ENCODE data around the gene LRP1-AS. TPM values are rescaled to one million over a fixed set of nuclear protein-coding genes. Genes with fewer than 3 reads are reported as not detected.
A peak's percentile ranks its signal among the peaks of the same experiment; 100 is the strongest.

Gene LRP1-AS
- total and polyA plus RNA-seq, 5 donors: not detected

DNA sequence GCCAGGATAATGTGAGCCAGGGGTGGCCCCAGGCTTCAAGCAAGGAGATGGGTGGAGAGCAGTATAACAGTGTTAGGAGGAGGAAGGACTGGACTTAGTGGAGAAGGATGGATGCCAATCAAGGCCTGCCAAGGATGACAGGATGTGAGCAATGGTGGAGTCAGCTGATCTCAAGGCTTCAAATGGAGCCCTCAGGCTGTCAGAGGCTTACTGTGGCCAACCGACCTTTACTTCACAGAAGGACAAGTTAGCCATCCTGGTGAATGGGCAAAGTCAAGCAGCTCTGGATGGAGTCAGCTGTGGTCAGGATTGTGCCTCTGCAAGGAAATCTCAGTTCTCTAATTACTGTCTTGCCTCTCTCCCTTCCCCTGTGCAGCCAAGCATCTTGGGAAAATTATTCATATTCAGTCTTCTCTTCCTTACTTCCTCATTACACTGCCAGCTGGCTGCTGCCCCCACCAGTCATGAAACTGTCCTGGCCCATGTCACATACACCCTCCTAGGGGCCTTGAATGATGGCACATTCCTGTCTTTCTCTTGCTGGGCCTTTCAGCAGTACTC lies 28.6 kb downstream of the LRP1-AS start:
- peaks cover 3% of the 10 kb centered on the region for H3K4me1 ChIP-seq (ENCODE audit: control insufficient read depth, insufficient read depth, low read length)
- ATAC-seq (peak; percentile 63 to 65), DNase-seq (peak; percentile 36 to 64 (median 58))
- no peak overlapping the region for H3K4me3 ChIP-seq (ENCODE audit: low read length)
- H3K27ac ChIP-seq (ENCODE audit: low read length): no peak overlapping the region
- intact Hi-C loops (cut with DNase I): loop anchor here in 1 of 4 donors (10.0 kb wide), 1 partner anchor 104 kb away; the partner anchor contains the start of gene TAC3
- 72% methylated on average over 1 of the region's 1 CpG for WGBS
- no peaks in the 10 kb centered on the region for H3K27me3 ChIP-seq (ENCODE audit: control insufficient read depth, insufficient read depth)
- H3K9me3 ChIP-seq (ENCODE audit: control insufficient read depth, low read length): no peaks in the 10 kb centered on the region

DNA sequence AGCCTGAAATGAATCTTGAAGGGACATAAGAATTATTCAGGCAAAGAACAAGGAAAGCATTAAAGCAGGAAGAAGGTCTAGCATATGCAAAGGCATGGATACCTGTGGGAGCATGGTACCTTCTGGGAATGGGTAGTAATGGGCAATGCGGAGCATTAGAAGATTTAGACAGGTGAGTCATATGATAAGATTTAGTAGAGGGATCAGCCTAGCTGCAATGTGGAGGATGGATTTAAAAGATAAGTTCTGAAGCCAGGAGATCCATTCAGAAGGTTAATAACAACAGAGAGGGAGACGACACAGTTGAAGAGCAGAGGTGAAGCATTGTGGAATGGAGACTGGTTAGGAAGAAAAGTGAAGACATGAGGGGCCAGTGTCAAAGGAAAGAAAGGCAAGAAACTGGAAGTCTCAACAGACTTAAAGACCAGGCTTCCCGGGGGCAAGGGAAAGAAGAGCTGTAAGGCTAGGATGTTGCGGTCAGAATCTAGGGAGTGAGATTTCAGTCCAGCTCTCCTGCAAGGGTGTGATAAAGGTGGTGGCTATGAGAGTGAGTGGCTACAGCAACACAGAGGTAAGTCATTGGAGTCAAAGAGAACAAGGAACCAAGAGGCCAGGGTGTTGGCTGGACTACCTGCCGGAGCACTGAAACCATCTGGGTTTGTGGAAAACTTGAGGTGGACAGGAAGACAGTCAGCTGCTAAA lies 30.7 kb downstream of the LRP1-AS start:
- H3K4me3 ChIP-seq (ENCODE audit: low read length): no peak overlapping the region
- H3K27ac ChIP-seq (ENCODE audit: low read length): no peak overlapping the region
- intact Hi-C loops (cut with DNase I): loop anchor here in 1 of 4 donors (10.0 kb wide), 1 partner anchor 102 kb away; the partner anchor contains the start of gene TAC3
- 71% methylated on average over 5 of the region's 5 CpGs for WGBS
- H3K27me3 ChIP-seq (ENCODE audit: control insufficient read depth, insufficient read depth): no peaks in the 10 kb centered on the region
- H3K9me3 ChIP-seq (ENCODE audit: control insufficient read depth, low read length): no peaks in the 10 kb centered on the region
- peak in 1 of 3 donors; percentile 3 for DNase-seq
- peaks cover 3% of the 10 kb centered on the region for H3K4me1 ChIP-seq (ENCODE audit: control insufficient read depth, insufficient read depth, low read length)
- ATAC-seq: no peak

DNA sequence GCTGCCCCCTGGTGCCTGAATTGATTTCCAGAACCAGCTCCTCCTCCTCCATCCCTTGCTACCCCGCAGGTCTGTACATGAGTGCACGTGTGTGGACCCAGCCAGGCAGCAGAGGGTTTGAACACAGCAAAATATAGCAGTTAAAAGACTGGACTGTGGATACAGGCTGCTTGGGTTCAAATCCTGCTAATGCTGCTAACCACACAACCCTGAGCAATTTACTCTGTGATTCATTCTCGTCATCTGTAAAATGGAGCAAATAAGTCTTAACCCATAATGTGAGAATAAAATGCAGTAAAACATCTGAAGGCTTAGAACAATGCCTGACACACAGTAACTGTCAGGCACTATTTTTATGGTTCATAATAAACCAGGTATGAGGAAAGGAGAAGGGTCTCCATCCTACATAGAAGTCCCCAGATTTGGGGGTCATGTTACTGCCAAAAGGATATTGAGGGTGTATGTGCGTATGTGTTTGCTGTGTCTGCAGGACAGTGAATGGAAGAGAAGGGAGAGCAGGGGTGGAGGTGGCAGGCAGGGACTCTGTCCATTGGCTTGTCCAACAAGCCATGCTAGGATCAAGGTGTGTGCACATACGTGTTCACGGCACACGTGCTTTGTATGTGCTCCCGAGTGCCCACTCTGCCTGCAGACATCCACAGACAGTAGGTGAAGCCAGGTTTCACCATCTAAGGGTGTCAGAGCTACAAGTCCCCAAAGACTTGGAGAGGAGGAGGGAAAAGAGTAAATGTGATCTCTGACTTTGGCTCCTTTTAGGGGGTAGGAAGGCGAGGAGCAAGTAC lies 34.7 kb downstream of the LRP1-AS start:
- H3K4me1 ChIP-seq (ENCODE audit: control insufficient read depth, insufficient read depth, low read length): peaks cover 5% of the 10 kb centered on the region
- 64% methylated on average over 9 of the region's 9 CpGs for WGBS
- peak overlapping the region; percentile 56 for H3K4me3 ChIP-seq (ENCODE audit: low read length)
- H3K27ac ChIP-seq (ENCODE audit: low read length): peak overlapping the region; percentile 100
- no peak for ATAC-seq
- intact Hi-C loops (cut with DNase I): loop anchor here (1.0 to 10.0 kb wide), 5 partner anchors 42 to 98 kb away; partner anchors contain the start of gene TAC3 (in 1 of the 4)
- H3K27me3 ChIP-seq (ENCODE audit: control insufficient read depth, insufficient read depth): no peaks in the 10 kb centered on the region
- DNase-seq: peak in 1 of 3 donors; percentile 90
- no peaks in the 10 kb centered on the region for H3K9me3 ChIP-seq (ENCODE audit: control insufficient read depth, low read length)

DNA sequence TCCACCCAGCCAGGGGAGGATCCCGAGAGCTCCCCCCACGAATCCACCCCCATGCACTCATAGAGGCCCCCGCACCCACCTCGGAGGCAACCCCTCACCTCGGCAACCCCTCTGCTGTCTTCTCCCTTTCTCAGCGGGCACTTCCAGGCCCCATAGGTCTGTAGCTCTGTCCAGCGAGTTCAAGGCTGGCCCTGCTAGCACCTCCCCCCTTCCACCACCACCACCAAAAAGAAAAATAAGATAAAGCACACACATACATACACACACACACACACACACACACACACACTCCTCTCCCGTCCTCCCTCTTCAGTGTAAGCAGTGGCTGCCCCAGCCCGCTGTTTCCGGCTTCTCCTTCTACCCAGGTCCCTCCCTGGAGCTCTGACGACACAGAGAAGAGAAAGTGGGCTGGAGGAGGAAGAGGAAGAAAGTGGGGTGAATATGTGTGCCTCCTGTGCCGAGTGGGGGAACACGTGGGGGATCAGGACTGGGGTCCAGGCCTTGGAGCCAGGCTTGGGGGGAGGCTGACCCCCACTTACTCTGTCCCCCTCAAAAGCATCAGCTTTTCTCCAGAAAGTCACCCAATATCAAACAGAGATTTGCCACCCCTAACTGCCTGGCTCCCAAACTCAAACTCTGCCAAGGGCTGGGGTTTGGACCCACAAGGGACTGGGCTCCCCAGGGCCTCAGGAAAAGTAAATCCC lies 36.2 kb downstream of the LRP1-AS start, which contains the start of gene STAT6:
Gene STAT6, minus strand, starts transcription at position 332 of the 704 bp plus-strand sequence. CDS start 3,084 bp downstream, outside the sequence.
- no peaks in the 10 kb centered on the region for H3K27me3 ChIP-seq (ENCODE audit: control insufficient read depth, insufficient read depth)
- peak within 1 kb of the TSS; percentile 100 for H3K27ac ChIP-seq (ENCODE audit: low read length)
- no peaks in the 10 kb centered on the region for H3K9me3 ChIP-seq (ENCODE audit: control insufficient read depth, low read length)
- WGBS: under 1% methylated on average over 13 of the region's 13 CpGs
- intact Hi-C loops (cut with DNase I): loop anchor here in 1 of 4 donors (10.0 kb wide), 1 partner anchor 96 kb away; the partner anchor contains the start of gene TAC3
- DNase-seq (peak; percentile 88 to 94 (median 92)), ATAC-seq (peak; percentile 85 to 87)
- H3K4me1 ChIP-seq (ENCODE audit: control insufficient read depth, insufficient read depth, low read length): peaks cover 8% of the 10 kb centered on the region
- H3K4me3 ChIP-seq (ENCODE audit: low read length): peak within 1 kb of the TSS; percentile 56

DNA sequence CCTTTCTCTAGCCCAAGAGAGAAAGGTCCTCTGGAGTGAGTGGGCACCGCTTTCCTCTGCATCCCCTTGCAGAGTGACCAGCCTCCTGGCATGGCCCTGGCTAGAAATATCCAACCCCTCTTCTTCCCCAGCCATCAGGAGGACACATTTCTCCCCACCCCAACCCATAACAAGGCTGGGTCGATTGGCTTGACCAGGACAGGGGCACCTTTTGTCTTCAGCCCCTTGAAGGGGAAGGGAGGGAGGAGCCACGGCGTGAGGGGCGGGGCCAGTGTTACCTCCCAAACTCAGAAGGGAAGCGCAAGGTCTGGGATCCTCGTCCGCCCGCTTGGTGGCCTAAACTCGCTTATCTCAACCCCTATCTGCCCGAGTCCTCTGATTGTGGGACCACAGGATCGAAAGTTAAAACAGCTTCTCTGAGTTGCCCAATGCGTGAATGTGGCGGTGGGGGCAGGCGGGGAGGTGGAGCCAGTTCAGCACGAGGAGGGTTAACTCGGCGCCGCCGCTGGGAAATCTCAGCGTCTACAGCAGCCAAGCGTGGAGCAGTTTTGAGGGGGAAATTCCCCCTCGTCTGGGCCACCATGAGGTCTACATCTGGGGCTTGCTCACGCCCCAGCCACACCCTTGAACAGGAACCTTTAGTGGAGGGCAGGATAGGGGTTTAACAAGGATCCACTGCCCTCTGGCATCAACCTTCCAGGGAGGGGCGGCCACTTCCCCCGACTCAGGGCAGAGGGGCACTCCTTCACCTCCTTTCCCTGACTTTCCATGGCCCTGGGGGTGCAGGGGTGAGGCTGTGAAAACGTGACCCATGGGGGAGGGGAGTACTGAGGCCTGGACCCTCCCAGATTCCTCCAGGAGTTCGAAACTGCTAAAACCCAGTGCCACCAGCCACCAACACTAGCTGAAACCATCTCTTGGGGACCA lies 37.1 kb downstream of the LRP1-AS start:
- intact Hi-C loops (cut with DNase I): loop anchor here in 1 of 4 donors (10.0 kb wide), 1 partner anchor 96 kb away; the partner anchor contains the start of gene TAC3
- DNase-seq (peak; percentile 73 to 94 (median 90)), ATAC-seq (peak; percentile 42 to 53)
- H3K4me1 ChIP-seq (ENCODE audit: control insufficient read depth, insufficient read depth, low read length): peaks cover 8% of the 10 kb centered on the region
- peak overlapping the region; percentile 56 for H3K4me3 ChIP-seq (ENCODE audit: low read length)
- H3K27ac ChIP-seq (ENCODE audit: low read length): peak overlapping the region; percentile 100
- 3% methylated on average over 28 of the region's 28 CpGs for WGBS
- no peaks in the 10 kb centered on the region for H3K9me3 ChIP-seq (ENCODE audit: control insufficient read depth, low read length)
- no peaks in the 10 kb centered on the region for H3K27me3 ChIP-seq (ENCODE audit: control insufficient read depth, insufficient read depth)

DNA sequence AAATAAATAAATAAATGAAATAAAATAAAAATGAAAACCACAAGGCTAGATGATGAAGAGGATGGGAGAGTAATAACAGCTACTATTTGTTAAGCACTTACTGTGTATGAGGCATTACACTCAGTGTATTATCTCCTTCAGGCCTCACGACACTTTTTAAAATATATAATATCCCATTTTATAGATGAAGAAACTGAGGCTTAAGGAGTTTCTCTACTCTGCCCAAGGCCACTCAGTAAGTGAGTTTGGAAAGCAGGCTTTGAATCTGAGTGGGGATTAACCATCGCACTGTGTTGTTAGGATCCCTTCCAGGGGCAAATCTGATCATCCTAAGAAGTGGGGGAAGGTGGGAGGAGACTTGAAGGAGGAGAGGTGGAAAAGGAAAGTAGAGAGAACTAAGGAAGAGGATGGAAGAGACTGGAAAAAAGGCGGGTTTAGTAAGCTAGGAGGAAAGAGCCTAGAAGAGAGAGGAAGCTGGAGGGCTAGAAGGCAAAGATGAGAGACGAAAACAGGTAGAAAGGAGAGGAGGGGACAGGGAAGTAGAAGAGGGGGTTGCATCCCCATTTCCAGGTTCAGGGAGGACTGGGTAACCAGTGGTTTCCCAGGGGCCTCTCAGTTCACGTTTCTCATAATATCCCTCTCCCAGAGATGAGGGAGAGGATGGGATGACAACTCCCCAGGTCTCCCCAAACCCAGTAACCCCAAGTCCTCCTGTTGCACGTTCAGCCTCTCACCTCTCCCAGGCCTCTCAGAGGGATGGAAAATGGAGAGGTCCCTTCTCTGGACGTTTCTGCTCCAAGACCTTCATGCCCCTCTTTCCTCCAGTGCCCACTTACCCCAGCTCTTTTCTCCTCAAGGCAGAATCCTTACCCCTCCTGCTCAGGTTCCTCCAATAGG lies 38.0 kb downstream of the LRP1-AS start:
- no peaks in the 10 kb centered on the region for H3K27me3 ChIP-seq (ENCODE audit: control insufficient read depth, insufficient read depth)
- peak overlapping the region; percentile 100 for H3K27ac ChIP-seq (ENCODE audit: low read length)
- 54% methylated on average over 7 of the region's 7 CpGs for WGBS
- DNase-seq (no peak), ATAC-seq (no peak)
- H3K9me3 ChIP-seq (ENCODE audit: control insufficient read depth, low read length): no peaks in the 10 kb centered on the region
- peaks cover 8% of the 10 kb centered on the region for H3K4me1 ChIP-seq (ENCODE audit: control insufficient read depth, insufficient read depth, low read length)
- intact Hi-C loops (cut with DNase I): loop anchor here in 1 of 4 donors (10.0 kb wide), 1 partner anchor 95 kb away; the partner anchor contains the start of gene TAC3
- H3K4me3 ChIP-seq (ENCODE audit: low read length): peak overlapping the region; percentile 56

DNA sequence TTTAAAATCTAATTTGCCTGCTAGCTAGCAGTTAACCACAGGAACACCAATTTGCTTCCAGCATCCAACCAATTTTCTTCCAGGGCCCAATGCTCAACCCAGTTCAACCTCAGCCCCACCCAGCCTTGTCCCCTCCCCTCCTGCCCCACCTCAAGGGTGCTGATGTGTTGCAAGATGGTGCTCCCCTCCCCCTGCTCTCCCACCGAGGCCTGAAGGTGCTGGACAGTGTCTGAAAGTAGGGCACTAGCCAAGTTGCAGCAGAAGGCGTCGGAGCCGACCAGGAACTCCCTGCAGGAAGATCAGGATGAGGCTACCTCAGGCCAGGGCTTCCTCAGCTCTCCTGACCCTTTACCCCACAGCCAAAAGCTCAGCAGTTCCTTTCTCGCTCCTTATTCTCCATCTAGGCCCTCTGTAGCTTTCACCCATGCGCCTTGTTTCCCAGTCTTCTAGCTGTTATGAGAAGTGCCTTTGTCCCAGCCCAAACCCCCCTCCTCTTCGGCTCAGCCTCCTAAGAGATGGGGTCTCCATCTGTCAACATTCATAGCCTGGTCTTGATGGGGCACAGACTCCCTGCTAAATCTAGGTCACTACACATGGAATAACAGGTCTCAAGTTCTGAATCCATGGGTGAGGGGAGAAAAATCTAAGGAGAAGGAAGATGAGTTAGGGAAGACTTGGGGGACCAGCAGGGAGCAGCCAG lies 39.8 kb downstream of the LRP1-AS start:
- DNase-seq: peak in 2 of 3 donors; percentile 52 to 56

DNA sequence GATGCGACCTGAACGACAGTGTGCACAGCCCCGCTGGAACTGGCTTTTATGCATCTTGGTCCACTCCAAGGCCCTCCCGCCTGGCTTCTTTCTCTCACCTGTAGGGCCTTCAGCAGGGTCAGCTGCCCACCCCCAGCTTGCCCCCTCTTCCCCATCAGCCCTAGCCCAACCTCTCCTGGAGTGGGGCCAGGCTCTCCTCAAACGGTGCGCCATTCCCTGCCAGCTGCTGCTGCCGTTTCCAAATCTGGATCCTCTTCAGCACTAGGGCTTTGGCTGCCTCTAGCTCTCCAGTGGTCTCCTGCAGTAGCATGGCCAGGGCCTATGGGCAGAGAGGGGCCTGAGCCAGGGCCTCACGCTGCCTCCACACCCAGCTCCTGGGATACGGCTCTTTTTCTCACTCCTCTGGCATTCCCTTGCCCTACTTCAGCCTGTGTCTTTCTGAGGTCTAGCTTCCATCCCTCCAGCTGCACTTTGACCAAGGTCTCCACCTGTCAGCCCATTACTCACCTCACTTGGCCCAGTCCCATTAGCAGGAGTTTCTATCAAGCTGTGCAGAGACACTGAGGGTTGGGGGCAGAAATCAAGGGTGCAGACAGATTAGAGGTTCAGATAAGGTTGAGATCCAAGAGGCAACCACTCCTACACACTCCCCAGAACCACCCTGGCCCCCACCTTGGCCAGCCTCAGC lies 41.3 kb downstream of the LRP1-AS start:
- intact Hi-C loops (cut with DNase I): no loop called here
- DNase-seq (peak in 2 of 3 donors; percentile 57 to 61), ATAC-seq (no peak)
- no peak overlapping the region for H3K4me3 ChIP-seq (ENCODE audit: low read length)
- H3K4me1 ChIP-seq (ENCODE audit: control insufficient read depth, insufficient read depth, low read length): peaks cover 8% of the 10 kb centered on the region
- no peak overlapping the region for H3K27ac ChIP-seq (ENCODE audit: low read length)
- no peaks in the 10 kb centered on the region for H3K27me3 ChIP-seq (ENCODE audit: control insufficient read depth, insufficient read depth)
- no peaks in the 10 kb centered on the region for H3K9me3 ChIP-seq (ENCODE audit: control insufficient read depth, low read length)
- 72% methylated on average over 9 of the region's 9 CpGs for WGBS

More for the DNA sequence above, 39.8 kb downstream of the LRP1-AS start:
- H3K27ac ChIP-seq (ENCODE audit: low read length): no peak overlapping the region
- intact Hi-C loops (cut with DNase I): no loop called here
- no peak for ATAC-seq
- no peaks in the 10 kb centered on the region for H3K9me3 ChIP-seq (ENCODE audit: control insufficient read depth, low read length)
- WGBS: 47% methylated on average over 7 of the region's 7 CpGs
- peaks cover 8% of the 10 kb centered on the region for H3K4me1 ChIP-seq (ENCODE audit: control insufficient read depth, insufficient read depth, low read length)
- no peak overlapping the region for H3K4me3 ChIP-seq (ENCODE audit: low read length)
- no peaks in the 10 kb centered on the region for H3K27me3 ChIP-seq (ENCODE audit: control insufficient read depth, insufficient read depth)
